NB4 (cell line): ENCODE results near the gene ANKRD11.
A peak's percentile ranks its signal among the peaks of the same experiment; 100 is the strongest.

Source experiments
- MYC ChIP-seq: IDR thresholded peaks from 2 replicates; pipeline ENCODE4 v1.6.1; 2011; ENCODE audit warnings: low read depth, low read length
- POLR2A ChIP-seq: IDR thresholded peaks from 2 replicates; pipeline ENCODE4 v1.6.1; 2011; ENCODE audit warnings: mild to moderate bottlenecking; ENCODE audit not compliant: insufficient read length; ENCODE audit errors: extremely low read depth
- TF ChIP-seq, protein P1 (sequence below): IDR thresholded peaks from one replicate; pipeline ENCODE4 v1.5.1; 2012; ENCODE audit warnings: low read depth, low read length

DNA sequence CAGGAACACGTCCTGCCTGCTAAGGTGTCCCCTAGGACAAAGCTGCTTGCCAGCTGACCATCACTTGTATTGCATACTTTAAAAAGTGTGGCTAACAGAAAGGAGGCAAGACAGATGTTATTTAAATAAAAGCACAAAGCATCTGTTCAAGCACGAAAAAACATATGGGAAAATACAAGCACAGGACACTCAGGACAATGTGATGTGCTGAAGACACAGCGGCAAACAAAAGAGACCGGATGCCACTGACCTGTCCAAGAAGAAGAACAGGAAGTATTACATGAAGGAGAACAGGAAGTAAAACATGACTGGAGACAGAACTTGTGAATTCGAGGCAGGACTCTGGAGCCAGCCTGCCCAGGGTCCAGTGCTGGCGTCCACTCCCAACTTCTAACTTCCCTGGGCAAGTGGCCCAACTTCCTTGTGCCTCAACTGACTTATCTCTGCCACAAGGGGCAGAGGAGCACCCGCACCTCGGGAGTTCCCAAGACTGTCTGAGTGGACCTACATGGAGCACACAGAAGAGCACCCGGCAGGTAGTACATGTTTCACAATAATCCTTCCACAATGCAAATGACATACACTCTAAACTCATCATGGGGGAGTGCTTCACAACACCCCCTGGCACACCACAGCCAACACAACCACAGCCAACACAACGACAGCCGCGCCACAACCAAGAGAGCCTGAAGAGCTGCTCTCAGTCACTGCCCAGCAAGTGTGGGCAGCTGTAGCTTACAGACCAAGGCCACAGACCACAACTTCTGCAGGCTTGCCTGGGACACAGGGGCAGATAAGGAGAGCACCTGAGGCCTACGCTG lies 36.6 kb downstream of the ANKRD11 start:
- TF ChIP-seq, protein P1, sequence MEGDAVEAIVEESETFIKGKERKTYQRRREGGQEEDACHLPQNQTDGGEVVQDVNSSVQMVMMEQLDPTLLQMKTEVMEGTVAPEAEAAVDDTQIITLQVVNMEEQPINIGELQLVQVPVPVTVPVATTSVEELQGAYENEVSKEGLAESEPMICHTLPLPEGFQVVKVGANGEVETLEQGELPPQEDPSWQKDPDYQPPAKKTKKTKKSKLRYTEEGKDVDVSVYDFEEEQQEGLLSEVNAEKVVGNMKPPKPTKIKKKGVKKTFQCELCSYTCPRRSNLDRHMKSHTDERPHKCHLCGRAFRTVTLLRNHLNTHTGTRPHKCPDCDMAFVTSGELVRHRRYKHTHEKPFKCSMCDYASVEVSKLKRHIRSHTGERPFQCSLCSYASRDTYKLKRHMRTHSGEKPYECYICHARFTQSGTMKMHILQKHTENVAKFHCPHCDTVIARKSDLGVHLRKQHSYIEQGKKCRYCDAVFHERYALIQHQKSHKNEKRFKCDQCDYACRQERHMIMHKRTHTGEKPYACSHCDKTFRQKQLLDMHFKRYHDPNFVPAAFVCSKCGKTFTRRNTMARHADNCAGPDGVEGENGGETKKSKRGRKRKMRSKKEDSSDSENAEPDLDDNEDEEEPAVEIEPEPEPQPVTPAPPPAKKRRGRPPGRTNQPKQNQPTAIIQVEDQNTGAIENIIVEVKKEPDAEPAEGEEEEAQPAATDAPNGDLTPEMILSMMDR, result peak; percentile 29
- no peak for TF ChIP-seq POLR2A
- TF ChIP-seq MYC, result no peak
